NCI-H2227 treated with DMSO at 0.1 percent for 48 hours (cell line): ENCODE data around the gene UGT1A3.

ENCODE experiments used
- DNase-seq: peaks from one replicate; lab custom pipeline; 2025; lab: John Stamatoyannopoulos, UW

Gene UGT1A3

DNA sequence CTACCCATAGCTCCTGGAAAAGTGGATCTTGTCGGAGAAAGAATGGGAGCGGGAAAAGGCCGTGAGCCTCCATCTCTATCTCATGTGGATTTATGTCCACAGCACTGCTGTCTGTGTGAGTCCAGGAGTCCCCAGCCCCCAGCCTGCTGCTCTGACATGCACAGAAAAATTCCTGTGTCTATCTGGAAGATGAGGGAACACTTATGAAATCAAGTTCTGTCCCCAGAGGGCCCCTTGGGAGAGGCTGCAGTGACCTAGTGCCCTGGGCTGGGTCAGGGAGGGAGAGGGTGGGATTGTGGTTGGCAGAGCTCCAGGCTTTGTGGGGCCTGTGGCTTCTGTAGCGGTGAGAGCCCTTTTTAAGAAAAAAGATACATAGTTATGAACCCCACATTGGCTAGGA is 87.9 kb downstream of the UGT1A3 start:
- DNase-seq = no peak

DNA sequence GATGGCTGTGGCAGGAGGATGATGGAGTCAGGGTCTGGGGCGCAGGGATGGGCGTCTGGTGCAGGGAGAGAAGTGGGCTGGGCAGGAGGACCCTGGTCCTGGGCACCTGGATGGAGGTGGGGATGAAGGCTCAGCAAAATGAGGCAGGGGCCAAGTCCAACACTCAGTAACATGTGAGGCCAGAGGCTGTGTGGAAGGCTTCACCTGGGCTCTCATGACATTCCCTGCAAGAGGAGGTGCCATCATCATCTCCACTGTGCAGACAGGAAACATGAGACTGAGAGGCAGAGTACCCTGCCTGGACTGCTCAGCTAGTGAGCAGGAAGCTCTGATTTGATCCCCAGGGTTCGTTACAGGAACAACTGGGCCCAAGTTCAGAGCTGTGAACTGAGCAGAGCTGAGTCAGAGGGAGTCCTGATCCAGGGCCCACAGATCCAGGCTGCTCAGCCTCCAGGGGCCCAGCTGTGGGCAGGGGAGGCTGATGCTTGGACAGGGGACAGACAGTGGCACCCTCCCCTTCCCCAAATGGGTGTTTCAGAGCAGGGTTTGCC is 88.6 kb downstream of the UGT1A3 start:
- DNase-seq = no peak

DNA sequence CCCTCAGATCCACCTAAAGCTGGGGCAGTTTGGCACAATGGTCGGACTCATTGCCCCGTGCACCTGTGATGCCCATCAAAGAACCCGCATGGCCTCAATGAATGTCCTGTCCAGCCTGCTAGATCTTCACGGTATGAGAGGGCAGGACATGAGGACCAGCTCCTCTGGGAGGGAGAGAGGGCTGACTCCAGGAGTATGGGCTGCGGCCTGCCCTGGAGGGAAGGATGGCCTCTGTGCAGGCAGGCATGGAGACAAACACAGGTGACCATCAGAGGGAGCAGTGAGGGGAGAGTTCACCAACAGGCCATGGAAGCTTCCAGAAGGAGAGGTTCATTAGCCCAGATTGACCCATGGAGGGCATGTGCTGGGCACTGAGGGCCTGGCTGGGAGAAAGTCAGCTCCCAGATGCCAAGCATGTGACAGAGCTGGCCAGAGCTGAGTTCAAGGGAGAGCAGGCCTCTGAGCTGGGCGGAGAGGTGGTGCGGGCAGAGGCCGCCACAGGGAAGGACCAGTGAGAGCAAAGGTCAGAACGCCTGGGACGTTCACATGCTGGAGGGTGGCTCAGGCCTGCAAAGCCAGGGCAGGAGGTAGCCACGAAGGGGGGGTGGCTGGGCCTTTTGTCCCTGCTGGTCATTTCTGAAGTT is 89.3 kb downstream of the UGT1A3 start:
- no peak for DNase-seq

DNA sequence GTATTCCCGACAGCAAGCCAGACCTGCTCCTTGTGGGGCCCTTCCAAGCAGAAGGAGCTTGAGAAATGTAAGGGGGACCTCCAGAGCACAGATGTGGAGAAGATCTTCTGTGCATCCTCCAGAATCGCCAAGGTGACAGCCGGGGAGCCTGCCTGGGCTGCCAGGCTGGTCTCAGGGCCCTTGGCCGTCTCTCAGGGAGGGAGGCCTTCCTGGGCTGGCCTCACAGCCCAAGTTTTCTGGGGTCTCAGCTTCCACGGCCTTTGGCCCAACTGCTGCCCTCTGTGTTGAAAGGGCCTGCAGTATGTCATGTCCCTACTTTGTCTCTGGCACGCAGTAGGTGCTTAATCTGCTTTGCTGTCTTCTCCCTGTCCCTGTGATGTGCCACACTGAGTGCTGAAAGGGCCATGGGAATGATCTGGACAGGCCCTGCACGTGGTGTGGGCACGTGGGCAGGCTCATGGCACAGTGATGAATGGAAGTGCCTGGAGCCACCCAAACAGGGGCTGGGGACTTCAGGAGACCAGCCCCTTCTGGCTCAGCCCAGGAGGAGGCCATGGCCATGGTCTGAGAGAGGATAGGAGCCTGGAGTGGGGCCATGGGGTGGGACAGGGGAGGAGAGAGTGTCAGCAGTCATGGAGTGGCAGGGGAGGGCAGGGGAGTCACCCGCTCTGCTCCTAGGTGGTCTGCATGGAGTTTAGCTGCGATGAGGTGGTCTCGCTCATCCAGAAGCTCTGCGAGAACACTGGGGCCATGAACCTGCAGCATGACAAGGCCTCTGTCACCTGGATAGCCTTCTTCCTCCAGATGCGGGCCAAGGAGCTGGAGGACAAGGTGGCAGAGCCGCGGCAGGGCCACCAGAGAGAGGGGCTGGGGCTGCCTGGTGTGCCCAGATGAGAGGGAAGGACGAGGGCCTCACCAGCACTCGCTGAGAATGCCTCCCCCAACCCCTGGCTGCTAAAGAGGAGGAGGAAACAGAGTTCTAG is 90.1 kb downstream of the UGT1A3 start:
- no peak for DNase-seq

DNA sequence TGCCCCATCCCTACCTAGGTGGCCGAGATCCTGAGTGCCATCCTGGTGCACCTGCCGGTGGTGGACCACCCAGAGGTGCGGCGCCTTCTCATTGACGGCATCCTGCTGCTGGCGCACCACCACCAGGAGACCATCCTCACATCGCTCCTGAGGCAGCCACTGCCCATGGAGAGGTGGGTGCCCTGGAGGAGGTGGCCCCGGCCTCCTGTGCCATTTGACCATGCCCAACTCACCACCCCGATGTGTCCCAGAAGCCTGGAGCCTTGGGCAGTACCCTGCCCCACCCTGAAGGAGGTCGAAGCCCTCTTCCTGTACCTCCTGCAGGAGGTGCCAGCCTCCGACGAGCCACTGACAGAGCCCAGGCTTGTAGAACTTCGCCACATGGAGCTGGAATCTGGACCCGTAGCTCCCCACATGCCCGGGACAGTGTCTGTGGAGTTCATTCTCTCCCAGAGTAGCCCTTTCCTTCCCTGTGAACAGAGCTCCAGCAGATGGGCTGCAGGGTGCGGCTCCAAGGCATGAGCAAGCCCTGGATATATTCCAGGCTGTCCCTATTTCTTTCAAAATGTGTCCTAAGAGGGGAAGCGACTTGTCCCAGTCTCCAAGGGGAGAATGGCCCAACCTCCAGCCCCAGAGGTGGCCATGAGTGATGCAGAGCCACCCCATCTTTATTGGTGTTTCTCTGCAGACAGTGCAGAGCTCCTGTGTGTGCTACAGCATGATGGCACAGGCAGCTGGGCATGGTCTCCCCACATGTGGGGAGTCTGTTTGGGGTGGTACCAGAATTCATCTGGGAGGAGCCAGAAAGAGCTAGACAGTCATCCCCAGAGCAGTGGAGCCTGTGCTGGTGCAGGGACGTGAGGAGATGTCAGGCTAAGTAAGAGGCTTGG is 91.3 kb downstream of the UGT1A3 start:
- DNase-seq = no peak

DNA sequence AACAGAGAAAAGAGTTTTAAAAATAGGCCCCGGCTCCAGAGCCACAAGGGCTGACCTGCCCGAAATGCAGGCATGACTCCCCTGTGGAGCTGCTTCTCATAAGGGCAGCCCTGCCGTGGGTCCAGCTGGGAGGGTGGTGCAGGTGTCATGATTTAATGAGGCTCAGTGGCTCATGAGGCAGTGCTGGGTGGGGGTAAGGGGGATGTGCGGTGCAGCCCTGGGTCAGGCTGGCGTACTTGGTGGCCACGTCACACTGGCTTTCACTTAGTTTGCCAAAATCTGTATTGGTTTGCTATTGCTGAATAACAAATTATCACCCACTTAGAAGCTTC is 91.9 kb downstream of the UGT1A3 start:
- no peak for DNase-seq

DNA sequence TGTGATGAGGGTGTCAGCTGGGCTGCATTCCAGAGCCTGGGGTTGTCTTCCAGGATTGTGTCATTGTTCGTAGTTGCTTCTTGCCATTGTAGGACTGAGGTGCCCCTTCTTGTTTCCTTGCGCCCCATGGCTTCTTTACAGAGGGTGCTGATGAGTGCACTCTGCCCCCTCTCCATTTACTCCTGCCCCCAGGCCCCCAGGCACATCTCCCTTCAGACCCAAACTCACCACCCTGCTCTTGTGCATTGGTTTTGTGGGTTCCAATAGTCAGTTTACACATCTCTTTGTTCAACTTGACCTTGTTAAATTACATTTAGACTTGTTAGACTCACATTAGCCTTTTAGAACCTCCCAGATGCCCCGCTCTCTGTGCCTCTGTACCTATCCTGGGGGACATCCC is 92.4 kb downstream of the UGT1A3 start:
- no peak for DNase-seq

DNA sequence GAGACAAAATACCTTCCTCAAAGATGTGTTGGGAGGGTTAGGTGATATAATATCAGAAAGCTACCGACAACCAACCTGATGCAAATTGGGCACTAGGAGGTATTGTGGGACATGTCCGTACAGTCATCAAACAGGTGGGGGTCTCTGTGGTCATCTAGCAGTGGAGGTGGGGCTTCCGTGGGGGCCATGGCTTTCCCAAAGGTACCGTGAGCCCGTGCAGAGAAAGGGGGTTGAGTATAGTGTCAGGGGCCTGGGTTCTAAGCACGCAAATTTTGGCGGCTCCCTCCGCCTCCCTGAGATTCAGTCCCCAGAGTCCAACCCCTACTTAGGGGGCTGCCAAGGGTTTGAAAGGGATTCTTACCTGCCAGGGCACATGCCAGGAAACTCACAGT is 92.9 kb downstream of the UGT1A3 start:
- DNase-seq = no peak

DNA sequence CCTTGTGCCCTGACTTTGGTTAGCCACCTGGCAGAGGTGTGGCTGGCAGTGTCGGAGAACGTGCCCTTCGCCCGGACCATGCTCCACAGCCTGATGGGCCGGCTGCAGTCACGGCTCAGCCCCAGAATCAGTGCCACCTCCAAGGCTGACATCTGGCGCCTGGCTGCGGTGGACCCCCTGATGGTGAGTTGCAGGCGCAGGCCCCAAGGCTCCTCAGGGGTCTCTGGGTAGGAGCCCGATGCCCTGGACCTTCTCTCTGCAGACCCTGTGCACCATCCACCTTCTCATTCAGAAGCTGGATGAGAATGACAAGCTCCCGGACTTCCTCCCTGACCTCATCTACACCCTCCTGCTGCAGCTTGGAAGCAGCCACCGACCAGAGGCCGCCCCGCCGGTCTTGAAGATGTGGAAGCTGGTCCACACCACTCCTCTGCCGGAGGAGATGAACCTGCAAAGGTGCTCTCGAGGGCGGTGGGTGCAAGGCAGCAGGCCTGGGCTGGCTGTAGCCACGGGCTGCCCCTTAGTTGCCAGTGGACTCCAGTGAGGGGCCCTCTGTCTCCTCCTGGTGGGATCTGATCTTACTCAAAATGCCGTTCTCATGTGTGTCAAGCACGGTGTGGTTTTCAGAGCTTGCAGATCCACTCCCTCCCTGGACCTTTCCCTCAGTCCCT is 93.4 kb downstream of the UGT1A3 start:
- no peak for DNase-seq
